AML-193 (cell line): ENCODE results near the gene FHIT.

Experiments
- DNase-seq, 2 experiments: peaks; one replicate each; lab custom pipeline; 2025; lab: John Stamatoyannopoulos, UW

Gene FHIT

DNA sequence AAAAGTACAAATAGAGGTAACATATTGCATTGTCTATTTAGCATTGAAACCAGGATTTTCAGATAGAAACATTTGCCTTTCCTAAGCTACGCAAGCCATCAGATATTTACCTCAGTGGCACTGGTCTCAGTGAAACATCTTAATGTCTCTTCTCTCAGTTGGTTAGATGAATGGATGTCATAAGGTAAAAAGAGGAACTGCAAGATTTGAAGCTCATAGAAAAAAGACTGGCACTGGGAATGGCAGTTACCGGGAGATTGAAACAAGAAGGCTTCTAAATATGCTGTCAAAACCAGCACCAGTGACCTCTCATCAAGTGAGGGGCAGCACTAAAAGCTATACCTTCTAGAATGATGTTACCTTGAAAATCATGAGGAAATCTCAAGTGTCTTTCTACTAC is 486.4 kb downstream of the FHIT start:
- peak; percentile 17 to 32 for DNase-seq

DNA sequence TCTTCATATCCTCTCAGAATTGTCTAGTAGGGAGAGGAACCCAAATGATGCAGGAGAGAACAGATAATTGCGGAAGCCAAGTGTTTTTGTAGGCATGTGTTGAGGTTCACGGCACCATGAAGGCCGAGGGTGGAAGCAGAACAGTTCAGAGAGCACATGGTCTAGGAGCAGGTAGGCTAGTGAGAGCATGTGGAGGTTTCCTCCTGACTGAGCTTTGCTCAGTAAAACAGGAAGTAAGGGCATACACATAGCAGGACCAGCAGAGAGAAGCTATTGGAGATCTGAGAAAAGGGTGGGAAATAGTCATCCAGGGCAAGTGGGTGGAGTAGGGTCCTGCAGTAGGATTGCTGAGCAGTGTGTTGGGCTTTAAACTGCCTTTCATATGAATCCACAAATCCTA is 491.1 kb downstream of the FHIT start:
- peak; percentile 47 to 69 for DNase-seq

DNA sequence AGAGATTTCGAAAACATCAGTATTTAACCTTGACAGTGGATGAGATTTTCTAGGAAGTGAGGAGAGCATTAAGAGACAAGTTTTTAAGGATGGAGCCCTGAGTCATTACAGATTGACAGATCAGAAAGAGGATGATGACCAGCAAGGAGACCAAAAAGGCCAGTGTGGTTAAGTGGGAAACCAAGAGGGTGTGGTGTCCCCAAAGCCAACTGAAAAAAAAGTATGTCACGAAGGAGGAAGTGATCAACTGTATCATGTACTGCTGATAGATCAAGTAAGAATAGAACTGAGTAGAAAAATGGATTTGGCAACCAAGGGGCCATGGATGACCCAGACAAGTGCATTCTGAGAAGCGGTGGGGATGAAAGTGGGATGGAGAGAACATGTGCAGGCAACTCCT is 491.8 kb downstream of the FHIT start:
- DNase-seq = peak; percentile 68 to 73

DNA sequence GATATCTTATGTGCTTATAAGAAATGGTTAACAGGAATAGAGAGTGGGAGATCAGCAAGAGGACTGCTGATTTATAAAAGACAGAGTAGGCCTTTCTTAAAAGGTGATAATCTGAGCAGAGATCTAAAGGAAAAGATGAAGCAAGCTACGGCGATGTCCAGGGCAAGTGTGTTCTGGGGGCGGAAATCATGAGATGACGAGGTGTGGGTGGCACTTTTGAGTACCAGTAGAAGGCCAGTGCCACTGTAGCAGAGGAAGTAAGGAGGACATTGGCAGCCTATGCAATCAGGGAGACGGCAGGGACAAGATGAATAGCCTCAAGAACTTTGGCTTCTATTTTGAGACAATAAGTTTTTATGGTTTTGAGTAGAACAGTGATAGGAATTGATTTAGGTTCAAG is 492.4 kb downstream of the FHIT start:
- no peak for DNase-seq

DNA sequence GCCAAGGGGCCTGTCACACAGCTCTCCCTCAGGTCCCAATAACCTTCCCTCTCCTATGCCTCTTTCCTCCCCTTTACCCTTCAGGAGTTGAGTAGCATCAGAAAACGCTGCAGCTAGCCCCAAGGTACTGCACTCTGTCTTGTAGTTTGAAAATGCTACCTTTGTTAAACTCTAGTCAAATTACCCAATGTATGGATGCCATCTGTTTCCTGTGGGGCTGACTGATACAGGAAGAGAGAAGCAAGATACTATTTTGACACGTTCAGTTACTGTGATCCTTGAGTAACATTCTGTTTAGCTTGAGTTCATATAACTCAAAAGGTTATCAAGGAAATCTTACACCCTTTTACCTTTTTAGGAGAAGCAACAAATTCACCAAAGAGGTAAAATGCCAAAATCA is 493.1 kb downstream of the FHIT start:
- peak; percentile 96 to 98 for DNase-seq

DNA sequence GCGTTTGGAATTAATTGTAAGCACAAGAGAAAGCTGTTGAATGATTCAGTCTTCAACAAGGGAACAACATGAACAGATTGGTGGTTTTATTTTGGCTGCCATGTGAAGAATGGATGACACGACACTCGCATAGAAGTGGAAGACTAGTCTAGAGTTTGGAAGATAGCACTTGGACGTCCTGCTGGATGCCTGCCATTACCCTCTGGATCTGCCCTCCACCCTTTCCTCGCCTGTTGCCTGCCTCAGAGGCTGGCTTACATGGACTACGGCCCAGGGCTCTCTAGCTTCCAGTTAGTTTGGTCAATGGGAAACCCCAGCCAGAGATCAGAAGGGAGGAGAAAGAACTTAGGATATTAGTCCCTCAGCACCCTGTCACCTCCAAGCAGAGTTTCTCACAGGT is 493.5 kb downstream of the FHIT start:
- DNase-seq = no peak

DNA sequence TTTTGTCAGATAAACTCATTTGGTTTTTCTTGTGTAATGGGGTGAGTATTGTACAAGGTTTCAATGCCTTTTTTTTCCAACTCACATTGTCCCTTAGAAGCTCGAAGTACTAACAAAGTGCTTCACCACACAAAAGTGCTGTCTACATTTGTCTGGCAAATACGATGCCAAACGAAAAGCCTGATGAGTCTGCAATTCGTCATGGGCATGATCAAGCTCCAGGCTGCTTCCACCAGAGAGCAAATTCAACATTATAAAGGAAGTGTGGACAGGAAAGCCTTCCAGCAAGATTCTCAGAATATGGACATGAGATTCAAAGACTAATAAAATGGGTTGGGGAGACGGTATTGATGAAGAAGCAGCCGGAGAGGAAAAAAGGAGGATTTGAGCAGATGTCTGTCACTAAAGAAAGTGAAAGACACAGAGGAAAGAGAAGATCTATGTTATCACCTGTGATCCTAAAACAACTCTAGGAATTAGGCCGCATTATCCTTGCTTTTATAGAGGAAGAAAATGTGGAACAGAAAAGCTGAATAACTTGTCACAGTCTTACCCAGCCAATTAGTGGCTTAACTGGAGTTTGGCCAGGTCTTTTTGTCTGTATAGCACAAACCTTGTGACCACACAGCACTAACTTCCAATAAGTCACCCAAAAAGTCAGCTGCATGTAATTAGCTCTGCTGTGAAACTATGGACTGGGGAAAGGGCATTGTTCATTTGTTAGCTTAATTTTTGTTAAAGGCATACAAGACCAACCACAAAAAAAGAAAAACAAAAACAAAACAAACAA is 494.8 kb downstream of the FHIT start:
- no peak for DNase-seq

DNA sequence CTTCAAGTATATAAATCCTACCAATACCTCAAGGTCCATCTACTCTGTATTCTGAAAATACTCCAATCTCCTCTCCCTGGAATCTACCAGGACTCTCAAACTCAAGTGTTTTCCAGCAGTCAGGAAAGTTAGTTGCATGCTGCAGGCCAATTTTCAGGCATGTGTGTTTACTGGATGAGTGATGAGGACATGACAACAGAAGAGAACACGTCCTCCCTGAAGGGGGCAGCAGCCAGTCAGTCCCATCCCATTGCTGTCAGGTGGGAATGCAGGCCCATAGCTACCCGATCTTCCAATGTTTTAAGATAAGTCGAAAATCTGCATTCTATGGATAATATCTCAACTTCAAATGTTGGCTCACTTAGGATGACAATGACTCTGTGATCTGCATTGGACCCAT is 496.2 kb downstream of the FHIT start:
- DNase-seq = no peak

DNA sequence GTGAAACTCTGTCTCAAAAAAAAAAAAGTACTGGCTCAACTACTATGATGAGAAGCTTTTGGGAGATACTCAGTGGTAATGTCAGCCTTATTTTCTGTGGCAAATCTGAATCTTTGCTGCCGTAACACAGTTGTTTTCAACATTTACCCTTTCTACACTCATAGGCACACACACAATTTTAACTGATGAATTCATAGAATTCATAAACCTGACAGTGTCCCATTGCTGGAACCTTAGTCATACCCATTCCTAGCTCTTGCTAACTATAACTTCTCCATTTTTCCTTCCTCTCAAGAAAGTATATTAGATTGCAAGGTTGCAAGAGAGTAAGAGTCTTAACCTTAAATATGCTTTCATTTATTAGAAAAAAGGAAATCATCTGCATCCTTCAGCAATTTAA is 496.6 kb downstream of the FHIT start:
- DNase-seq = peak; percentile 64 to 65

DNA sequence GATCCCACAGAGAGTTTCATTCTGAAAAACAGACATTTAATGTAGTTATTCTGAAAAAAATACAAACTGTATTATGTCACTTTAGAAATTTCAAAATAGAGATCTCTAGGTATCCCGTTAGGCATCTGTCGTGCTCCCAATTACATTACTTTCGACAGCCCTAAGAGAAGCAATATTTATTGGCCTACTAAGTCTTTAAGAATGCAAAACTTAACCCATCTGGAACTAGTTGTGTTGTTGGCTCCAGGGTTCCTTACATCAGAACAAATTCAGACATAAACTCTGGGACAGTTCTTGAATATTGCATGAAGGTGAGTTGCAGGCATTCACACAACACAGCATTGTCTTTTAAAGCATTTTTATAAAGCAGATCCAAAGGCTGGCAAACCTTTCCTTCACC is 498.4 kb downstream of the FHIT start:
- DNase-seq = no peak

DNA sequence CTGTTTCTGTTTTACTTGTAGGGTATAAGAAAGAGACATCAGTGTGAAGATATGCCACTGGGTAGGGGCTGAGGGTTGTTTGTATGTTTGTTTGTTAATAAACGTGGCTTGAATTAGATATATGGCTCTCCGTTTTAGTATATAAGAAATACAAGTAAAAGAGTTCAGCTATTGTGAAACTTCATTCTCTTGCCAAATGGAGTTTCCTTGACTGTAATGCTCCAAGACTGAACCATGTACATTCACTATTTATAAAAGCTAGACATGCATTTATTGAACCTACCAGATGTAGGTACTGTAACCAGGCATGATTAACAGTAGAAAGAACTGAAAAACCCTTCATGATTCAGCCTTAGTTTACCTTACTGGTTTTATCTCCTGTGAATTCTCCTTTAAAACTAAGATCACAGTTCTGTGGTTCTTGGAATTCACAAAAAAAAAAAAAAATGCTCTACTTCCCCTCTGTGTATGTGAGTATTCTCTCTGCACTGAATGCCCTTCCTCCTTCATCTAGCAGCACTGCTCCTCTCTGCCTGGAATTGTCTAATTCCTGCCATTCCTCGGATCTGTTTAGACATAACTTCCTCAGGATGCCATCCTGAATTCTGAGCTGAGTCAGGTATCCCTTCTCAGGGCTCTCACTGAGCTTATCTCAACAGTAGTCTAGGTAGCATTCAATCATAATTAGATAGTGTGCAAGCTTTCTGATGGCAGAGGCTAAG is 504.4 kb downstream of the FHIT start:
- peak; percentile 85 to 91 for DNase-seq

DNA sequence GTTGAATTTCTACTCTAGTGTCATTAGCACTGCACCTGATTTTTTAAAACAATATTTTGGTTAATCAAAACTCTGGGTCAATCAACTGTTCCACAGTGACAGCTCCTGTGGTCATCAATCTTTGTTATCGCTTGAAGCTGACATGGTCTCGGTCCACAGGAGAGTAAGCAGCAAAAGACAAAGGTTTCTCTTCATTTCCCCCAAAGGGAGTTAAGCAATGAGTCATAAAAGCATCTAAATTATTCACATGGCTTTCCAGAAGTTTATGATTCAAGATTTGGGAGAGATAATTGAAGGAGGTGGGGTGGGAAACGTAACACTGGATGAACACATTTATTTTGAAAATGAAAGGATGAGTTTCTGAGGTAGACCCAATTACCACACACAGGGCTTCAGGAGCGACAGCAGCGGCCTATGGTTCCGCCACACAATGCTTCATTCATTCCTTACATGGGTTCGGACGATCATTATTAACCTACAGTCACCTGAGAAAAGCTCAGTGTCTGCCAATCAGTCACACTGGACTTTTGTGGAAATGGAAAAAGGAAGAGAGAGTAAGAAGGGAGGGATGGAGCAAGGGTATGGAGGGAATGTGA is 505.1 kb downstream of the FHIT start:
- no peak for DNase-seq

DNA sequence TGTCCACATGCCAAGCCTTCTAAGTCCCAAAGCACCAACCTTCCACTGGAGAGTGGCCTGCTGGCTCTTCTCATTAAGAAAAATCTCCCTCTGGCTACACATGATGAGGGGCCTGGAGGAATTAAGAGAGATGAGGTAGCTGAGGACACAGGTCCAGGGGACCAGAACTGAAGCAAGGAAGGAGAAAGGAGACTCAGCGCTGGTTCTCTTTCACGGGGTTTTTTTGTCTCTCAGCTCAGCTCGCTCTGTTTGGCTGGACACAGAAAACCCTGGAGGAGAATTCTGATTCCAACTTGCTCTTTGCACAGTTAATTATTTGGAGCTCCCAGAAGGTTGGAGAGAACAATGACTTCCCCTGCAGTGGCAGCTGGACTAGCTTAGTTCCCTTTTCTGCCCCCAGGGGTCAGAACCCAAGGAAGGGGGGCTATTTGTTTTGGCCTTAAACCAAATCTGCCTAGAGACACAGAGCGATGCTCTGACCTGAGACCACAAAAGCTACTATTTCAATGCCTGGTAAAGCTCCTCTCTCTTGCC is 507.6 kb downstream of the FHIT start:
- peak; percentile 86 to 90 for DNase-seq

DNA sequence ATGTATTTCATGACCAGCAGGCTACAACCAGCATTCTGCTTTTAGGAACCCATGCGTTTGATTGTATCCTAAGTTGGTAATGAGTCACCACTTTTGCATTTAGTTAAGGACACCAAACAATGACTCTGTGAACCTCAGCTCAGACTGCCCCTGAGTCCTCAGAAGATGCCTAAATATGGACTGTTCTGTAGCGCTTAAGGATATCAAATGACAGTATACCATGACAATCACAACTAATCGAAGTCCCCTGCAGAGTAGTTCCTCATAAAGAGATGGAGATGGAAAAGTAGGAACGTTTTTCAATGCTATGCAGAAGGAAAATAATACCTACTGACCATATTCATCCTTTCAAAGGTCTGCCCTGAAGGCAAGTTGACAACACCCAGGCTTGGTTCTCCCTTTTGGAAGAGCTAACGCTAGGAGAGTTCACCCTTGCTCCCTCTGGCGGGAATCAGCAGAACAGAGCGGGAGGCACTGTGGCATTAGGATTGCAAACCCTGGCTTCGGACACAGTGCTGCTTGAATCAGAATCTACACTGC is 508.6 kb downstream of the FHIT start:
- DNase-seq = no peak

DNA sequence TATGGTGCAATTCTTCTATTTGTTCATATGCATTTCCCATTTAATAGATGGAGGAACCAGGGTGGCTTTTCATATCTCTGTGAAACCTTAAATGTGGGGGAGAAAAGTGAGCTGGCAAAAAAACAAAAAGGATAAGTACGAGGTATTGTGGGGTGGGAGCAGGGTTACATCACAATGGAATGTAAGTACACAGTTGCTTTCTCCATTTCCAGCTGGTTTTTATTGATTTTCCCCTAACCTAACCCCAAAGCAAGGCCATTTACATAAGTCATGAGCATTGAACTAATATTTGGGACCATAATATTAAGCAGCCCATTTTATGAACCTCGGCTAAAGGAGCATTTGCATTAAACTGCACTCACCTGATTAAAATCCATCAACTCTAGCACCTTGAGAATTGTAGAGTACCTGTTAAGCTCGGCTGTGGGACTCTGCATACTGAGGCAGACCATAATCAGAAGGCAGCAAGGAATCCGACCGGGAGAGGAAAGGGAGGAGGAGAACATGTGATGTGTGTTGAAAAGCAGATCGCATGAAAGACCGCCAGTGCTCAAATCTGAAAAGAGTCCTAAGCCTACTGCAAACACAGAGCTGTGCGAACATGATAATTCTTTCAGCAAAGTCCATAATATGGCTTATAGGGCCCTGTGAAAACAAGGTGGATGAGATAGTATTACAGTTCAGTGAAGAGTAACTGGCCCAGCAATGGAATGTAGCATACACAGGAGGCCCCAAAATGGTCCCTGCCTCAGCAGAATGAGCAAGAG is 513.4 kb downstream of the FHIT start:
- no peak for DNase-seq

DNA sequence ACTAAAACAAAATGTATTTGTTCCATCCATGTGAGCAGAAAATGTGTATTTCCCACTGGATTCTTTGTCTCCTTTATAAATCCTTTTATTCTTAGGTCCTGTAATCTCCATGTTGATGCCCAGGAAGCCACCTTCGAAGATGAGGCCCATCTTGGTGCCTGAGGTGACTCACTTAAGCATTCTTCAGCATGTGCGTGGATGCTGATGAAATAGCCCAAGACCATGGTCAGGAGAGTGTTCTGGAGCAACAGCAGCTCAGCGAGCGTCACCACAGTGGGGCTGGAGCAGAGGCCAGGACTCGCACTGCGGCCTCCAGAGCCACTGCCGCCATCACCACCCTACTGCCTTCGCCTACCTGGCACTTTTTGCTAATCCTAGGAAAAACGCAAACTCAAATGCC is 520.9 kb downstream of the FHIT start:
- no peak for DNase-seq

DNA sequence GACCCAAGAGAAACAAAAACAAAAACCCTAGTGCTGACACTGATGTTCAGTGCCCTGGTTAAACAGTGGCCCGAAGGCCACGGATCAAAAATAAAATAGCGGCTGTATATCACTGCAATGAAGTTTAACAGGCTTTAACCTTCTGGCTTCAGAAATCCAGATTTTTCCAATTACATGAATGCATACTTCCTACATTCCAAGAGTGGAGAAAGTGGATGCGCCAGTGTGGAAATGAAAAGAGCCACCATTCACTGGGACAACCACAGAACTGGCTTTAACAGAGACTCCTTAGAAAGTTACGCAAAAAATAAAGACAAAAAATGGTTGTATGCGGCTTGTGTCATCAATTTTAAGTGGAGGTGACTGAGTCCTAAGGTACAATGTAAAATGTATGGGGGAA is 522.2 kb downstream of the FHIT start:
- DNase-seq = no peak

DNA sequence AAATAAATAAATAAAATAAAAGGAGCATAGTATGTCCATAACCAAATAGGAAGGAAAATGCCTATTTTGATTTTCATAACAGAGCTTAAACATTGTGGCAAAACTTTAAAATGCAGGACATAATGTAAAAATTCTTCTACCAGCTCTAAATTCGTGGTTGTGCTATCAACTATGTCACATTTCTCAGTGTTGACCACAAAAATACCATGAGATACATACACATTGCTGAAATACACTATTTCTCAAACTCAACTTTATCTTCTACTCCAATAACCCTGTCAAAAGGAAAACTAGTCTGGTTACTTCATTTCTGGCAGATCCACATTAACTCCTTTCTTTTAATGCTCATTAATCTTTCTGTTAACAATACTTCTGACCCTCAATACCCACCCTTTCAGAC is 523.2 kb downstream of the FHIT start:
- no peak for DNase-seq

DNA sequence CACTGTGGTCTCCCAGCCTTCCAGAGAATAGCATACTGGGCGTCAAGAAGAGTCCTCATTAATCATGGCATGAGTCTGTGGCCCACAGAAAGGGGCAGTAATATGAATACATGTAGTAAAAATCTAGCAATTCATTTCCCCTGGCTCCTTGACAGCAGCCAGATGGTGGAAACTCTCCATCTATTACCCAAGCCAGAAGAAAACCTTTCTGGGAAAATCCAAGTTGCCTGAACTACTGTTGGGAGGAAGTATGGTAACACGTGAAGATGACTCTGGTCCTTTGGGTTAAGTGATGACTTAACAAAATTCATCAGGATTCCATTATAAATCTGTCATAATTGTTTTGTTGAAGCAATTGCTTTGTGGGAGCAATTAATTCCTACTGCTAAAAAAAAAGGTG is 530.5 kb downstream of the FHIT start:
- no peak for DNase-seq

DNA sequence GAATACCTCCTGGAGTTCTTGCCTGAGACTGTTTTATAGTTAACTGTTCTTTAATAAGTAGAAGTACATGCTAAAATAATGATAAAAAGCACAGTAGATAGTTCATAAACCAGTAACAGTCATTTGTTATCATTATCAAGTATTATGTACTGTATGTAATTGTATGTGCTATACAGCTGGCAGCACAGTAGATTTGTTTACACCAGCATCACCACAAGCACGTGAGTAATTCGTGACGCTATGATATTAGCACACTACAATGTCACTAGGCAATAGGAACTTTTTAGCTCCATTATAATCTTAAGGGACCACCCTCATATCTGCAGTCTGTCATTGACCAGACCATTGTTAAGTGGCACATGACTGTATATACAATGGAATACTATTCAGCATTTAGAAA is 534.7 kb downstream of the FHIT start:
- DNase-seq = no peak

DNA sequence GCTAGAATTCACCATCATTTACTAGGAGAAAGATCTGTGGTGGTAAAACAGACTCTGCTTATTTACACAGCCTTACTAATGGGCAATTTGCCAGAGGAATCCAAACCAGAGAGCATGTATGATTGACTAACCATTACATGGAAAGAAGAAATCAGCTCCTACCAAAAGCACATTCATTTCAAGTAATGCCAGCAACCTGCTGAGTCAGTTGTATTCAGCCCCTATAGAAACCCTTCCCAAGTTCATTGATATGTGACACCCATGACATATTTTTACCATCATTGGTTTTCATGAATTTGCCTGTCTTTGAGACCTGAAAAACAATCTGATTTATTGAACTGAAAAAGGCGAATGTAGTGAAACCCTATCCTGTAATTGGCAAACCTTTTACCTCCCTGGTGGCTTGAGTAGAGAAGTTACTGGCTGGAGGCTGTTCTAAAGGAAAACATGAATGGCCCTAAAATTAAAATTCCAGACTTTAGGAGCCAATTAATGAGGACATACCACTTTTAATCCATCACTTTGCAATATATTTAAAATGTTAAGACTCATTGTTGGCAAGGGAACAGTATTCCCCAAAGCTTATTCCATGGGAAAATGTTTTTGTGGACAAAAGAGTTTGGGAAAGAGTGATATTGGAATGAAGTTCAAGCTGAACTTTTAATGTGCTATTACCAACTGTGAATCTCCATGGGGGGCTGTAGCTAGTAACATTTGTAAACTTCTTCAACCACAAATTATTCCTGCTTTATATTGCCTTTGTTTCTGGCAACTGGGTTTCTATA is 542.9 kb downstream of the FHIT start:
- DNase-seq = no peak
